K562 (cell line): Measurements from ENCODE around the gene PLXDC1. TPM values are rescaled to one million over a fixed set of nuclear protein-coding genes. Genes with fewer than 3 reads are reported as not detected.

ENCODE experiments used
- BMI1 ChIP-seq: fragments of 150-350 bp; IDR thresholded peaks from 2 replicates; pipeline ENCODE4 v1.6.1; 2014; ENCODE audit warnings: low read length
- BRD9 ChIP-seq: fragments of 450-650 bp; IDR thresholded peaks from 2 replicates; pipeline ENCODE4 v1.6.1; 2018; ENCODE audit warnings: low read depth; ENCODE audit not compliant: partially characterized antibody
- ELF2 ChIP-seq: fragments of 250-450 bp; sonication (Bioruptor Pico); IDR thresholded peaks from 2 replicates; pipeline ENCODE4 v1.5.0; 2021; ENCODE audit warnings: mild to moderate bottlenecking
- HDAC1 ChIP-seq, 2 experiments: fragments of 450-650 bp; IDR thresholded peaks; 2 replicates each; pipeline ENCODE4 v1.6.1; 2016 to 2017; ENCODE audit warnings: inconsistent platforms in 1 of 2, mild to moderate bottlenecking in 1 of 2, moderate library complexity in 1 of 2
- HDAC3 ChIP-seq: fragments of 450-650 bp; IDR thresholded peaks from 2 replicates; pipeline ENCODE4 v1.6.1; 2018; ENCODE audit warnings: borderline replicate concordance, mild to moderate bottlenecking, moderate library complexity; ENCODE audit not compliant: partially characterized antibody
- JUND ChIP-seq, 2 experiments: IDR thresholded peaks; 2 replicates in 1 of 2; 3 replicates in 1 of 2; pipeline ENCODE4 v1.6.1; 2011; ENCODE audit warnings: borderline replicate concordance in 2 of 2, low read depth in 2 of 2, low read length in 2 of 2, improper control_type of control experiment in 1 of 2, missing biosample characterization in 1 of 2, missing genetic modification characterization in 1 of 2, missing genetic modification reagents in 1 of 2
- KLF10 ChIP-seq: fragments of 250-450 bp; sonication (Bioruptor Pico); IDR thresholded peaks from 2 replicates; pipeline ENCODE4 v1.6.1; 2021; ENCODE audit warnings: matching md5 sums
- NR2C1 ChIP-seq, 2 experiments: fragments of 450-650 bp; IDR thresholded peaks; 2 replicates each; pipeline ENCODE4 v1.6.1; 2017; ENCODE audit warnings: mild to moderate bottlenecking in 2 of 2, antibody characterized with exemption in 1 of 2, inconsistent platforms in 1 of 2, missing compliant biosample characterization in 1 of 2, missing genetic modification characterization in 1 of 2
- POLR2H ChIP-seq: IDR thresholded peaks from 2 replicates; pipeline ENCODE4 v1.6.1; 2016; ENCODE audit warnings: missing genetic modification characterization, low read depth, mild to moderate bottlenecking, control low read depth, missing compliant biosample characterization, moderate library complexity
- POU5F1 ChIP-seq: fragments of 150-350 bp; IDR thresholded peaks from 2 replicates; pipeline ENCODE4 v1.6.1; 2014; ENCODE audit warnings: borderline replicate concordance, low read length, low read depth, mild to moderate bottlenecking; ENCODE audit not compliant: partially characterized antibody
- RBM39 ChIP-seq: fragments of 200-400 bp; formaldehyde crosslinking; optimal IDR thresholded peaks from 2 replicates; pipeline ENCODE3; 2018; ENCODE audit warnings: low read depth, low read length
- RFX5 ChIP-seq: IDR thresholded peaks from 2 replicates; pipeline ENCODE4 v1.6.1; 2011; ENCODE audit warnings: low read depth, mild to moderate bottlenecking, improper control_type of control experiment, low read length
- SREBF1 ChIP-seq: fragments of 150-350 bp; IDR thresholded peaks from 2 replicates; pipeline ENCODE4 v1.6.1; 2014; ENCODE audit warnings: antibody characterized with exemption, low read depth, low read length, borderline replicate concordance
- TBP ChIP-seq: optimal IDR thresholded peaks from 2 replicates; pipeline ENCODE3; 2011; ENCODE audit warnings: low read depth, low read length, improper control_type of control experiment
- YY1 ChIP-seq, 3 experiments: IDR thresholded peaks; 2 replicates each; pipeline ENCODE4 v1.6.1; 2011; ENCODE audit warnings: low read length in 2 of 3, mild to moderate bottlenecking in 2 of 3, moderate library complexity in 2 of 3, borderline replicate concordance in 1 of 3, control low read depth in 1 of 3, low read depth in 1 of 3; ENCODE audit not compliant: insufficient read depth in 3 of 3, insufficient replicate concordance in 2 of 3, control insufficient read depth in 1 of 3, insufficient read length in 1 of 3; ENCODE audit errors: extremely low read depth in 1 of 3
- ZKSCAN8 ChIP-seq: fragments of 200-800 bp; sonication (Bioruptor generic); IDR thresholded peaks from 2 replicates; pipeline ENCODE4 v1.6.1; 2016; ENCODE audit warnings: missing genetic modification characterization, missing compliant biosample characterization
- ZNF224 ChIP-seq: sonication (generic); formaldehyde crosslinking; IDR thresholded peaks from 2 replicates; pipeline ENCODE4 v1.8.0; 2022; ENCODE audit warnings: mild to moderate bottlenecking, missing genetic modification reagents
- ZNF444 ChIP-seq: fragments of 250-450 bp; sonication (Bioruptor Pico); IDR thresholded peaks from 2 replicates; pipeline ENCODE4 v1.4.0; 2020; ENCODE audit warnings: mild to moderate bottlenecking, moderate library complexity
- ZNF507 ChIP-seq: conservative IDR thresholded peaks from 2 replicates; pipeline ENCODE4 v1.6.1; 2017; ENCODE audit warnings: missing genetic modification characterization, missing compliant biosample characterization
- ZNF644 ChIP-seq: fragments of 200-800 bp; sonication (Bioruptor generic); IDR thresholded peaks from 2 replicates; pipeline ENCODE4 v1.6.1; 2016; ENCODE audit warnings: low read depth, missing genetic modification characterization, missing compliant biosample characterization
- polyA plus RNA-seq, 8 experiments: library from polyadenylated mRNA; depleted of rRNA in 4 of 8; stranded (reverse) in 5 of 8; unstranded in 3 of 8; fragments of >200 nt; fragmentation: Nextera tagmentation in 2 of 8; fragmentation: Illumina TruSeq in 1 of 8; extraction: Ambion mirVana in 2 of 8; extraction: Trizol in 1 of 8; gene quantifications; 2 replicates each; pipeline versions ENCODE4 v1.2.1 to v1.2.3, GENCODE V29; 2011 to 2014; ENCODE audit warnings: inconsistent platforms in 1 of 8, missing spikeins in 1 of 8
- total RNA-seq, 7 experiments: library from RNA; depleted of rRNA in 6 of 7; stranded (reverse); fragments of >200 nt in 6 of 7; fragmentation: Illumina TruSeq in 2 of 7; extraction: Trizol in 2 of 7; gene quantifications; 2 replicates each; pipeline versions ENCODE4 v1.2.1 to v1.2.3, GENCODE V29; 2011 to 2021; ENCODE audit warnings: low replicate concordance in 1 of 7
- TF ChIP-seq, protein P1 (sequence below): fragments of 200-800 bp; sonication (Bioruptor generic); IDR thresholded peaks from 2 replicates; pipeline ENCODE4 v1.6.1; 2017; ENCODE audit warnings: missing genetic modification characterization, missing compliant biosample characterization
- TF ChIP-seq, protein P2 (sequence below): fragments of 450-650 bp; formaldehyde crosslinking; IDR thresholded peaks from 2 replicates; pipeline ENCODE4 v1.4.0; 2022; ENCODE audit warnings: missing genetic modification characterization
- TF ChIP-seq, protein P3 (sequence below): IDR thresholded peaks from 2 replicates; pipeline ENCODE4 v1.6.1; 2011; ENCODE audit not compliant: insufficient read length; ENCODE audit errors: extremely low read depth

PLXDC1 gene
- total and polyA plus RNA-seq, 9 of the 15 experiments (the other 6 are each of a cell fraction or from before 2014, with no cell fraction given) = not detected

DNA sequence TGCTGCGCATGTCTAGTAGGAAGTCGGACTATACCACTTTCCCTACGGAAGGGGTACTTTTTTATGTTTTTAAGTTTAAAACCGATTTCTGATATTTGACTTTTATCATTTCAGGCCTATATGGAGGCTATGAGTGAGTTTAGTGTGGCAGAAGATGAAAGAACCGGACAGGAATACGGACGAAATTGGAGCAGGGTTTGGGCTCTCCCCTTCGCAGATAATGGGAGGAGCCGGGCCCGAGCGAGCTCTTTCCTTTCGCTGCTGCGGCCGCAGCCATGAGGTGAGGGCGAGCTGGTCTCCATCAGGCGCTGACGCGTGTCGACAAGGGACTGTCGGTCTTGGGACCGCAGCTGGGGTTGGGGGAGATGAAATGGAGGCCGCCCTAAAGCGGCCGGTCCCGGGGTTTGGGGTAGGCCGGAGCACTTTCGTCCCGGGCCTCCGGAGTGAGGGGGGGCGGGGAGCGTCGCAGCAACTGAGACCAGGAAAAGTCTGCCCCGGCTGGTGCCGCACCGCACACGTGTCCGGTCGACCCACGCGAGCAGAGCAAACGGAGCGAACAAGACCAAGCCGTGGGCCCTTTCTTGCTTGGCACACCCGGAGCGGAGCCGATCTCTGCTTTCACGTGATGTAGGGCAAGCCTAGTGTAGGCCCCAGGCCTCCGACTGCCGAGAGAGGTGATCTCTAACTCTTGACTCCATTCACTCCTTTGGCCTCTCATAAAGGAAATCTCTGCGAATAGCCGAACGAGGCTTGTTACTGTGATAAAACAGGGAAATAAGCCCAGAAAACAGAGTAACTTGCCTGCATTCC, 48.8 kb upstream of the PLXDC1 start, which contains the start of gene RPL19 (continued):
- no peak for TF ChIP-seq ZNF507 (tag)
- peak in 2 of 3 experiments; percentile 76 to 89 for TF ChIP-seq YY1 (IDR thresholded peaks at IDR 0.05; ENCODE audit: borderline replicate concordance in 1 of 3, control insufficient read depth in 1 of 3, extremely low read depth in 1 of 3, insufficient read depth in 3 of 3, insufficient read length in 1 of 3, insufficient replicate concordance in 2 of 3, low read depth in 1 of 3, low read length in 2 of 3)
- TF ChIP-seq, protein P1, sequence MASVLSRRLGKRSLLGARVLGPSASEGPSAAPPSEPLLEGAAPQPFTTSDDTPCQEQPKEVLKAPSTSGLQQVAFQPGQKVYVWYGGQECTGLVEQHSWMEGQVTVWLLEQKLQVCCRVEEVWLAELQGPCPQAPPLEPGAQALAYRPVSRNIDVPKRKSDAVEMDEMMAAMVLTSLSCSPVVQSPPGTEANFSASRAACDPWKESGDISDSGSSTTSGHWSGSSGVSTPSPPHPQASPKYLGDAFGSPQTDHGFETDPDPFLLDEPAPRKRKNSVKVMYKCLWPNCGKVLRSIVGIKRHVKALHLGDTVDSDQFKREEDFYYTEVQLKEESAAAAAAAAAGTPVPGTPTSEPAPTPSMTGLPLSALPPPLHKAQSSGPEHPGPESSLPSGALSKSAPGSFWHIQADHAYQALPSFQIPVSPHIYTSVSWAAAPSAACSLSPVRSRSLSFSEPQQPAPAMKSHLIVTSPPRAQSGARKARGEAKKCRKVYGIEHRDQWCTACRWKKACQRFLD = peak; percentile 57; the same call in 1 of the 2 replicates
- TF ChIP-seq HDAC3 = no peak
- no peak for TF ChIP-seq POU5F1
- TF ChIP-seq ZNF644 = 0 out of 2 replicates have a peak, but pooled peaks have one; percentile 49
- TF ChIP-seq RFX5 = no peak
- TF ChIP-seq JUND (IDR thresholded peaks at IDR 0.05; ENCODE audit: borderline replicate concordance, low read depth, low read length) = peak; percentile 99
- TF ChIP-seq JUND (tag; IDR thresholded peaks at IDR 0.05; ENCODE audit: borderline replicate concordance, low read depth, low read length) = no peak
- no peak for TF ChIP-seq ZNF444
- TF ChIP-seq NR2C1 (IDR thresholded peaks at IDR 0.05) = peak; percentile 58; the same call in 1 of the 2 replicates
- TF ChIP-seq NR2C1 (tag; IDR thresholded peaks at IDR 0.05) = no peak
- TF ChIP-seq ELF2 (CRISPR knock-in tag) = peak; percentile 81; the same call in 1 of the 2 replicates
- TF ChIP-seq, protein P2, sequence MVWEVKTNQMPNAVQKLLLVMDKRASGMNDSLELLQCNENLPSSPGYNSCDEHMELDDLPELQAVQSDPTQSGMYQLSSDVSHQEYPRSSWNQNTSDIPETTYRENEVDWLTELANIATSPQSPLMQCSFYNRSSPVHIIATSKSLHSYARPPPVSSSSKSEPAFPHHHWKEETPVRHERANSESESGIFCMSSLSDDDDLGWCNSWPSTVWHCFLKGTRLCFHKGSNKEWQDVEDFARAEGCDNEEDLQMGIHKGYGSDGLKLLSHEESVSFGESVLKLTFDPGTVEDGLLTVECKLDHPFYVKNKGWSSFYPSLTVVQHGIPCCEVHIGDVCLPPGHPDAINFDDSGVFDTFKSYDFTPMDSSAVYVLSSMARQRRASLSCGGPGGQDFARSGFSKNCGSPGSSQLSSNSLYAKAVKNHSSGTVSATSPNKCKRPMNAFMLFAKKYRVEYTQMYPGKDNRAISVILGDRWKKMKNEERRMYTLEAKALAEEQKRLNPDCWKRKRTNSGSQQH (CRISPR knock-in tag) = no peak
- no peak for TF ChIP-seq BMI1
- 0 out of 2 replicates have a peak, but pooled peaks have one; percentile 46 for TF ChIP-seq KLF10 (CRISPR knock-in tag)
- peak; percentile 91 for TF ChIP-seq POLR2H (tag)
- peak; percentile 88; the same call in 1 of the 2 replicates for TF ChIP-seq SREBF1
- TF ChIP-seq, protein P3, sequence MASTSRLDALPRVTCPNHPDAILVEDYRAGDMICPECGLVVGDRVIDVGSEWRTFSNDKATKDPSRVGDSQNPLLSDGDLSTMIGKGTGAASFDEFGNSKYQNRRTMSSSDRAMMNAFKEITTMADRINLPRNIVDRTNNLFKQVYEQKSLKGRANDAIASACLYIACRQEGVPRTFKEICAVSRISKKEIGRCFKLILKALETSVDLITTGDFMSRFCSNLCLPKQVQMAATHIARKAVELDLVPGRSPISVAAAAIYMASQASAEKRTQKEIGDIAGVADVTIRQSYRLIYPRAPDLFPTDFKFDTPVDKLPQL = peak; percentile 58
- peak; percentile 65 for TF ChIP-seq RBM39
- TF ChIP-seq ZKSCAN8 (CRISPR knock-in tag) = no peak
- peak in 1 of 2 experiments; percentile 73; a peak in 2 of 4 replicates for TF ChIP-seq HDAC1 (IDR thresholded peaks at IDR 0.05)
- peak; percentile 98 for TF ChIP-seq TBP
- TF ChIP-seq BRD9 = peak; percentile 55
- no peak for TF ChIP-seq ZNF224
